HEK293 (cell line): ENCODE results near the gene ZCCHC24.

Experiments used
- CTCF ChIA-PET: fragments of 350-600 bp; formaldehyde crosslinking; extraction: SDS; loops from one replicate; lab custom pipeline; 2021; ENCODE audit warnings: antibody characterized with exemption; lab: Yijun Ruan, JAX
- POLR2A ChIA-PET: fragments of 300-600 bp; formaldehyde crosslinking; extraction: SDS; loops from one replicate; lab custom pipeline; 2020; ENCODE audit warnings: antibody characterized with exemption, inconsistent platforms; lab: Yijun Ruan, JAX
- H3K27ac ChIP-seq: fragments of 200-500 bp; sonication (Bioruptor generic); 2 replicates; pipeline ENCODE4 v1.5.1; 2014; ENCODE audit warnings: low read depth, low read length, control low read depth, inconsistent platforms; ENCODE audit errors: extremely low read depth
- H3K36me3 ChIP-seq, 2 experiments: fragments of 200-500 bp in 1 of 2; sonication (Bioruptor generic) in 1 of 2; 1 replicate in 1 of 2; 2 replicates in 1 of 2; pipeline ENCODE4 v1.5.1; 2014 to 2017; ENCODE audit warnings: inconsistent platforms in 2 of 2, low read length in 2 of 2; ENCODE audit not compliant: control insufficient read depth in 2 of 2, insufficient read depth in 1 of 2
- H3K4me1 ChIP-seq: fragments of 200-500 bp; sonication (Bioruptor generic); 2 replicates; pipeline ENCODE4 v1.5.1; 2014; ENCODE audit warnings: mild to moderate bottlenecking, low read length, inconsistent platforms; ENCODE audit not compliant: control insufficient read depth, insufficient read depth
- H3K4me3 ChIP-seq: 2 replicates; pipeline ENCODE4 v1.5.1; 2011; ENCODE audit warnings: low read depth, mild to moderate bottlenecking, control low read depth, low read length, moderate library complexity
- H3K9me3 ChIP-seq: fragments of 200-500 bp; sonication (Bioruptor generic); 2 replicates; pipeline ENCODE4 v1.5.1; 2014; ENCODE audit warnings: low read depth, low read length, inconsistent platforms; ENCODE audit not compliant: control insufficient read depth, insufficient read depth
- HOXA7 ChIP-seq: sonication (generic); formaldehyde crosslinking; IDR thresholded peaks from 2 replicates; pipeline ENCODE4 v1.8.1; 2022; ENCODE audit warnings: missing genetic modification reagents, borderline replicate concordance
- OSR2 ChIP-seq: fragments of 450-650 bp; formaldehyde crosslinking; IDR thresholded peaks from 2 replicates; pipeline ENCODE4 v1.5.1; 2016; ENCODE audit warnings: missing biosample characterization, missing genetic modification characterization
- SCRT2 ChIP-seq: fragments of 450-650 bp; formaldehyde crosslinking; IDR thresholded peaks from 2 replicates; pipeline ENCODE4 v1.5.1; 2016; ENCODE audit warnings: missing biosample characterization, missing genetic modification characterization
- TRIM28 ChIP-seq: IDR thresholded peaks from 2 replicates; pipeline ENCODE4 v1.6.1; 2011; ENCODE audit warnings: low read length, control low read depth, borderline replicate concordance
- ZFP3 ChIP-seq: fragments of 450-650 bp; formaldehyde crosslinking; IDR thresholded peaks from 2 replicates; pipeline ENCODE4 v1.5.1; 2016; ENCODE audit warnings: low read depth, missing biosample characterization, missing genetic modification characterization
- ZNF121 ChIP-seq: fragments of 450-650 bp; formaldehyde crosslinking; IDR thresholded peaks from 2 replicates; pipeline ENCODE4 v1.5.1; 2016; ENCODE audit warnings: missing biosample characterization, missing genetic modification characterization
- ZNF146 ChIP-seq: fragments of 450-650 bp; formaldehyde crosslinking; IDR thresholded peaks from 2 replicates; pipeline ENCODE4 v1.5.1; 2016; ENCODE audit warnings: missing biosample characterization, missing genetic modification characterization
- ZNF350 ChIP-seq: fragments of 450-650 bp; formaldehyde crosslinking; IDR thresholded peaks from 2 replicates; pipeline ENCODE4 v1.5.0; 2017; ENCODE audit warnings: missing biosample characterization, mild to moderate bottlenecking, missing genetic modification characterization
- ZNF354C ChIP-seq: fragments of 450-650 bp; formaldehyde crosslinking; IDR thresholded peaks from 2 replicates; pipeline ENCODE4 v1.5.1; 2016; ENCODE audit warnings: missing biosample characterization, missing genetic modification characterization, low read depth, borderline replicate concordance
- ZNF596 ChIP-seq: fragments of 450-650 bp; IDR thresholded peaks from 2 replicates; pipeline ENCODE4 v1.5.0; 2018; ENCODE audit warnings: missing biosample characterization, mild to moderate bottlenecking, missing genetic modification characterization, moderate library complexity
- ZNF747 ChIP-seq: fragments of 450-650 bp; formaldehyde crosslinking; IDR thresholded peaks from 2 replicates; pipeline ENCODE4 v1.5.1; 2016; ENCODE audit warnings: missing biosample characterization, missing genetic modification characterization
- ZNF843 ChIP-seq: fragments of 450-650 bp; formaldehyde crosslinking; IDR thresholded peaks from 2 replicates; pipeline ENCODE4 v1.5.1; 2016; ENCODE audit warnings: missing biosample characterization, missing genetic modification characterization
- TF ChIP-seq, protein P1 (sequence below): fragments of 450-650 bp; formaldehyde crosslinking; conservative IDR thresholded peaks from 2 replicates; pipeline ENCODE4 v1.5.1; 2016; ENCODE audit warnings: low read depth, missing biosample characterization, missing genetic modification characterization
- TF ChIP-seq, protein P2 (sequence below): fragments of 450-650 bp; formaldehyde crosslinking; IDR thresholded peaks from 2 replicates; pipeline ENCODE4 v1.5.0; 2017; ENCODE audit warnings: missing biosample characterization, missing genetic modification characterization, borderline replicate concordance
- TF ChIP-seq, protein P3 (sequence below): fragments of 450-650 bp; formaldehyde crosslinking; IDR thresholded peaks from 2 replicates; pipeline ENCODE4 v1.5.1; 2016; ENCODE audit warnings: missing biosample characterization, missing genetic modification characterization, borderline replicate concordance
- TF ChIP-seq, protein P4 (sequence below): fragments of 450-650 bp; formaldehyde crosslinking; IDR thresholded peaks from 2 replicates; pipeline ENCODE4 v1.5.1; 2017; ENCODE audit warnings: missing biosample characterization, missing genetic modification characterization
- TF ChIP-seq, protein P5 (sequence below): IDR thresholded peaks from 2 replicates; pipeline ENCODE4 v1.6.1; 2011; ENCODE audit warnings: mild to moderate bottlenecking, low read depth, low read length, borderline replicate concordance

ZCCHC24 gene

DNA sequence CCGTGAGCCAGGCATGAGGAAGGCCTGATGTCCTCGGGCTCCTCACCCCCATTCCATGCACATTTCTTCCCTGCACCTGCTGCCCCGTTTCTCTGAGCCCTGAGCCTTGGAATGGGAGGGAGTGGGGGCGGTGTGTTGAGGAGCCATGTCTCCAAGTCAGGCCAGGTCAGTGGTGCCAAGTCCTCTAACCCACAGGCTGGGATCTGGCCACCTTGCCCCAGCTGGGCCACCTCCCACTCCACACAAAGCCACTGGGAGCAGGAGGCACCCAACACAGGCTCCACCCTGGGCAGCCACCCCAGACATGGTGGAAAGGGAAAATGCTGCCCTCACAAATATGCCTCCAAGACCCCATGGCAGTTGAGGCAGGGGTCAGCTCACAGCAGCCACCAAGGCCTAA, 27.7 kb downstream of the ZCCHC24 start:
- Histone ChIP-seq H3K4me3 (no peak overlapping the region), H3K9me3 (no peaks in the 10 kb centered on the region), H3K4me1 (peaks cover 6% of the 10 kb centered on the region; the same call in 1 of the 2 replicates), H3K27ac (no peak overlapping the region)
- POLR2A ChIA-PET, result no interaction called here
- CTCF ChIA-PET, result interaction anchor here (1.7 kb wide), 1 partner anchor 17 kb away, joined by 4 read pairs; no protein-coding TSS in a partner anchor
- TF ChIP-seq ZNF747 (tag by site-specific recombination) (no peak), ZNF354C (tag by site-specific recombination) (no peak), ZNF121 (0 out of 2 replicates have a peak, but pooled peaks have one; percentile 31), SCRT2 (tag by site-specific recombination) (no peak), TRIM28 (no peak)
- TF ChIP-seq, all 188 proteins: peak for 1
- H3K36me3 ChIP-seq, result peaks cover 0 to 26% of the 10 kb centered on the region in 2 experiments; a peak in 1 of 3 replicates

DNA sequence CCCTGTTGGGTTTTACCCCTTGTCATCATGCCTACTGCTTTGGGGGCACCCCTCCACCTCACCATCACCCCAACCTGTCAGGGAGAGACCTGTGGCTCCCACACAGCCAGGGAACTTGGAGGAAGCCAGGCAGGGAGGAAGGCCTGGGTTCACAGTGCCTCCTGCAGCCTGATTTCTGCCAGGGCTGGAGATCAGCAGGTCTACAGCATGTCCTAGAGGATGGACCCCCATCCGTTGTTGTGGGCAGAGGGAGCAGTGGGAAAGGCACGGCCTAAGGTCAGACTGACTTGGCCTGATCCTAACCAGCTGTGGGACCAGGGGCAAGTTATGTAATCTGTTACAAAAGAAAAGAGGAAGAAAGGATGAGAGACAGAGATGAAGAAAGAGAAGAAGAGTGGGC, 28.2 kb downstream of the ZCCHC24 start:
- CTCF ChIA-PET, result no interaction called here
- TF ChIP-seq, protein P1, sequence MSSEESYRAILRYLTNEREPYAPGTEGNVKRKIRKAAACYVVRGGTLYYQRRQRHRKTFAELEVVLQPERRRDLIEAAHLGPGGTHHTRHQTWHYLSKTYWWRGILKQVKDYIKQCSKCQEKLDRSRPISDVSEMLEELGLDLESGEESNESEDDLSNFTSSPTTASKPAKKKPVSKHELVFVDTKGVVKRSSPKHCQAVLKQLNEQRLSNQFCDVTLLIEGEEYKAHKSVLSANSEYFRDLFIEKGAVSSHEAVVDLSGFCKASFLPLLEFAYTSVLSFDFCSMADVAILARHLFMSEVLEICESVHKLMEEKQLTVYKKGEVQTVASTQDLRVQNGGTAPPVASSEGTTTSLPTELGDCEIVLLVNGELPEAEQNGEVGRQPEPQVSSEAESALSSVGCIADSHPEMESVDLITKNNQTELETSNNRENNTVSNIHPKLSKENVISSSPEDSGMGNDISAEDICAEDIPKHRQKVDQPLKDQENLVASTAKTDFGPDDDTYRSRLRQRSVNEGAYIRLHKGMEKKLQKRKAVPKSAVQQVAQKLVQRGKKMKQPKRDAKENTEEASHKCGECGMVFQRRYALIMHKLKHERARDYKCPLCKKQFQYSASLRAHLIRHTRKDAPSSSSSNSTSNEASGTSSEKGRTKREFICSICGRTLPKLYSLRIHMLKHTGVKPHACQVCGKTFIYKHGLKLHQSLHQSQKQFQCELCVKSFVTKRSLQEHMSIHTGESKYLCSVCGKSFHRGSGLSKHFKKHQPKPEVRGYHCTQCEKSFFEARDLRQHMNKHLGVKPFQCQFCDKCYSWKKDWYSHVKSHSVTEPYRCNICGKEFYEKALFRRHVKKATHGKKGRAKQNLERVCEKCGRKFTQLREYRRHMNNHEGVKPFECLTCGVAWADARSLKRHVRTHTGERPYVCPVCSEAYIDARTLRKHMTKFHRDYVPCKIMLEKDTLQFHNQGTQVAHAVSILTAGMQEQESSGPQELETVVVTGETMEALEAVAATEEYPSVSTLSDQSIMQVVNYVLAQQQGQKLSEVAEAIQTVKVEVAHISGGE, result no peak
- TF ChIP-seq HOXA7 (CRISPR knock-in tag) (no peak), ZNF350 (tag by site-specific recombination) (no peak), OSR2 (no peak), ZNF843 (tag by site-specific recombination) (no peak), ZNF146 (tag by site-specific recombination) (no peak), ZNF596 (no peak), ZFP3 (tag by site-specific recombination) (no peak)
- TF ChIP-seq, protein P2, sequence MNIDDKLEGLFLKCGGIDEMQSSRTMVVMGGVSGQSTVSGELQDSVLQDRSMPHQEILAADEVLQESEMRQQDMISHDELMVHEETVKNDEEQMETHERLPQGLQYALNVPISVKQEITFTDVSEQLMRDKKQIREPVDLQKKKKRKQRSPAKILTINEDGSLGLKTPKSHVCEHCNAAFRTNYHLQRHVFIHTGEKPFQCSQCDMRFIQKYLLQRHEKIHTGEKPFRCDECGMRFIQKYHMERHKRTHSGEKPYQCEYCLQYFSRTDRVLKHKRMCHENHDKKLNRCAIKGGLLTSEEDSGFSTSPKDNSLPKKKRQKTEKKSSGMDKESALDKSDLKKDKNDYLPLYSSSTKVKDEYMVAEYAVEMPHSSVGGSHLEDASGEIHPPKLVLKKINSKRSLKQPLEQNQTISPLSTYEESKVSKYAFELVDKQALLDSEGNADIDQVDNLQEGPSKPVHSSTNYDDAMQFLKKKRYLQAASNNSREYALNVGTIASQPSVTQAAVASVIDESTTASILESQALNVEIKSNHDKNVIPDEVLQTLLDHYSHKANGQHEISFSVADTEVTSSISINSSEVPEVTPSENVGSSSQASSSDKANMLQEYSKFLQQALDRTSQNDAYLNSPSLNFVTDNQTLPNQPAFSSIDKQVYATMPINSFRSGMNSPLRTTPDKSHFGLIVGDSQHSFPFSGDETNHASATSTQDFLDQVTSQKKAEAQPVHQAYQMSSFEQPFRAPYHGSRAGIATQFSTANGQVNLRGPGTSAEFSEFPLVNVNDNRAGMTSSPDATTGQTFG (tag by site-specific recombination), result no peak
- TF ChIP-seq, protein P3, sequence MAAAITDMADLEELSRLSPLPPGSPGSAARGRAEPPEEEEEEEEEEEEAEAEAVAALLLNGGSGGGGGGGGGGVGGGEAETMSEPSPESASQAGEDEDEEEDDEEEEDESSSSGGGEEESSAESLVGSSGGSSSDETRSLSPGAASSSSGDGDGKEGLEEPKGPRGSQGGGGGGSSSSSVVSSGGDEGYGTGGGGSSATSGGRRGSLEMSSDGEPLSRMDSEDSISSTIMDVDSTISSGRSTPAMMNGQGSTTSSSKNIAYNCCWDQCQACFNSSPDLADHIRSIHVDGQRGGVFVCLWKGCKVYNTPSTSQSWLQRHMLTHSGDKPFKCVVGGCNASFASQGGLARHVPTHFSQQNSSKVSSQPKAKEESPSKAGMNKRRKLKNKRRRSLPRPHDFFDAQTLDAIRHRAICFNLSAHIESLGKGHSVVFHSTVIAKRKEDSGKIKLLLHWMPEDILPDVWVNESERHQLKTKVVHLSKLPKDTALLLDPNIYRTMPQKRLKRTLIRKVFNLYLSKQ, result no peak
- TF ChIP-seq, protein P4, sequence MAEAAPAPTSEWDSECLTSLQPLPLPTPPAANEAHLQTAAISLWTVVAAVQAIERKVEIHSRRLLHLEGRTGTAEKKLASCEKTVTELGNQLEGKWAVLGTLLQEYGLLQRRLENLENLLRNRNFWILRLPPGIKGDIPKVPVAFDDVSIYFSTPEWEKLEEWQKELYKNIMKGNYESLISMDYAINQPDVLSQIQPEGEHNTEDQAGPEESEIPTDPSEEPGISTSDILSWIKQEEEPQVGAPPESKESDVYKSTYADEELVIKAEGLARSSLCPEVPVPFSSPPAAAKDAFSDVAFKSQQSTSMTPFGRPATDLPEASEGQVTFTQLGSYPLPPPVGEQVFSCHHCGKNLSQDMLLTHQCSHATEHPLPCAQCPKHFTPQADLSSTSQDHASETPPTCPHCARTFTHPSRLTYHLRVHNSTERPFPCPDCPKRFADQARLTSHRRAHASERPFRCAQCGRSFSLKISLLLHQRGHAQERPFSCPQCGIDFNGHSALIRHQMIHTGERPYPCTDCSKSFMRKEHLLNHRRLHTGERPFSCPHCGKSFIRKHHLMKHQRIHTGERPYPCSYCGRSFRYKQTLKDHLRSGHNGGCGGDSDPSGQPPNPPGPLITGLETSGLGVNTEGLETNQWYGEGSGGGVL (tag by site-specific recombination), result no peak
- TF ChIP-seq, protein P5, sequence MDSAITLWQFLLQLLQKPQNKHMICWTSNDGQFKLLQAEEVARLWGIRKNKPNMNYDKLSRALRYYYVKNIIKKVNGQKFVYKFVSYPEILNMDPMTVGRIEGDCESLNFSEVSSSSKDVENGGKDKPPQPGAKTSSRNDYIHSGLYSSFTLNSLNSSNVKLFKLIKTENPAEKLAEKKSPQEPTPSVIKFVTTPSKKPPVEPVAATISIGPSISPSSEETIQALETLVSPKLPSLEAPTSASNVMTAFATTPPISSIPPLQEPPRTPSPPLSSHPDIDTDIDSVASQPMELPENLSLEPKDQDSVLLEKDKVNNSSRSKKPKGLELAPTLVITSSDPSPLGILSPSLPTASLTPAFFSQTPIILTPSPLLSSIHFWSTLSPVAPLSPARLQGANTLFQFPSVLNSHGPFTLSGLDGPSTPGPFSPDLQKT, result no peak
- POLR2A ChIA-PET, result no interaction called here
- H3K9me3 ChIP-seq, result no peaks in the 10 kb centered on the region
- H3K4me3 ChIP-seq, result no peak overlapping the region
- H3K27ac ChIP-seq, result no peak overlapping the region
- H3K36me3 ChIP-seq, result peaks cover 0 to 26% of the 10 kb centered on the region in 2 experiments; a peak in 1 of 3 replicates
- peaks cover 1% of the 10 kb centered on the region; the same call in 1 of the 2 replicates for H3K4me1 ChIP-seq
